Stimulated activated CD4-positive, alpha-beta T cell treated with anti-CD3 and anti-CD28 coated beads, Interleukin-1b, Interleukin-23, amount 100 ng/mL, for 4 hours (primary cell): ENCODE measurements around the gene SH3RF1.

Experiments used
- DNase-seq, 2 donors: peaks; one replicate each; pipeline ENCODE4 v3.0.0-alpha.2; 2020; ENCODE audit warnings: low read depth in 2 of 2

SH3RF1 gene

DNA sequence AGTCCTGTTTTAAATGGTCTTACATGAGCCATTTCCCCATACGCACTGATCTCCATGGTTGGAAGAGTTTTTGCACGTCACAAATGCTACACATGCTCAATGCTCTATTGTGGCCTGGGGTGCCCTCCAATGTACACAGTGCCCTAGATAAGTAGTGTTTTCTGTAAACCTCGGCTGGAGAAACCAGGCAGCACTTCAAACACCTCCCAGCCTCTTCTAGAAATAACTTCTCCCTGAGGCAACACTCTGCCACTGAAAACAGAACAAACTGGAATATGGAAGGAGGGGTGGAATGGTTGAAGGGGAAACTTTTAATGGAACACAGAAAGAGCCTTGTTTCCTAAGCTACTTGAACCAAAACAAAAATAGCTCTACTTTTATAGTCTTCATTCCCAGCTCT lies 136.8 kb downstream of the SH3RF1 start:
- DNase-seq = no peak

- DNase-seq = no peak
These were observed 138.0 kb downstream of the SH3RF1 start for GRCh38 chr4:169132561-169133305.

GRCh38 chr4:169131556-169132208 lies 139.1 kb downstream of the SH3RF1 start:
- no peak for DNase-seq

GRCh38 chr4:169128902-169129301 lies 141.9 kb downstream of the SH3RF1 start:
- no peak for DNase-seq

- no peak for DNase-seq
These were observed 143.4 kb downstream of the SH3RF1 start for GRCh38 chr4:169127314-169127713.

GRCh38 chr4:169124661-169125060 lies 146.1 kb downstream of the SH3RF1 start:
- DNase-seq = no peak

- no peak for DNase-seq
These were observed 148.3 kb downstream of the SH3RF1 start for GRCh38 chr4:169122422-169122821.

DNA sequence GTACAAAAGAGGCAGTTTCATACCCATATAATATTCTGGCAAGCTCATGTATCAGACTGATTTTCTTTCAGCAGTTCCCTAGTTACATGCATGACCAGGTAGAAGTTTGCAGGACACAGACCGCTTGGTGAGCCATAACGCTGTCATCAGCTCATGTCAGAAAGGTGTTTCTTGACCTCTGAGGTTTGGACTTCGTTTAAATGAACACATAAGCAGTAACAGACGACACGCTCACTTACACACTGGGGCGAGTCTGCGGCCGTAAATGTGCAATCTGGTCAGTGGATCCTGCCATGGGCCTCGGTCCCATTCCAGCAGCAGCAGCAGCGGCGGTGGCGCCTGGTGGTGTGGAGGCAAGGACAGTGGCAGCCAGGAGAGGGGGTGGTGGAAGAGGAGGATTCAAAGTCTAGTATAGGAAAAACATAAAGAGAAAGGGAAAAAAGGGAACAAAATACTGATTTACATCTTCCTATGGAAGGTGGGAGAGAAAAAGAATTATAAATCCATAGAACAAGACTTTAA lies 148.8 kb downstream of the SH3RF1 start:
- DNase-seq = no peak

DNA sequence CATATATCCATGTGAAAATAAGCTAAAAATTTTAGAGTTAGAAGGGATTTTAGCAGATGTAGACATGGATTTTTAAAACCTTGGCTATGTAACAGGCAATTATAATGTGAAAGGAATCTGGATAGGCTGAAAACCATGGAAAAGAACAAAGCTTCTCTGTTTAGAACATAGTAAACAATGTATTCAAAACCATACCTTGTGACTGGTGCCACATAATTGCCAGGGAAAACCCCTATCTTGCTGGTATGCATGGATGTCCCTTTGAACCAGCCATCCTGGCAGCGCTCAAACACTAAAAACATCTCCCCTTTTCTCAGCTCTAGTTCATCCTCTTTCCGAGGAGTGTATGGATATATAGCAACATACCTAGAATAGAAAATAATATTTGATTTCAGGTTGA lies 150.1 kb downstream of the SH3RF1 start:
- DNase-seq = no peak

DNA sequence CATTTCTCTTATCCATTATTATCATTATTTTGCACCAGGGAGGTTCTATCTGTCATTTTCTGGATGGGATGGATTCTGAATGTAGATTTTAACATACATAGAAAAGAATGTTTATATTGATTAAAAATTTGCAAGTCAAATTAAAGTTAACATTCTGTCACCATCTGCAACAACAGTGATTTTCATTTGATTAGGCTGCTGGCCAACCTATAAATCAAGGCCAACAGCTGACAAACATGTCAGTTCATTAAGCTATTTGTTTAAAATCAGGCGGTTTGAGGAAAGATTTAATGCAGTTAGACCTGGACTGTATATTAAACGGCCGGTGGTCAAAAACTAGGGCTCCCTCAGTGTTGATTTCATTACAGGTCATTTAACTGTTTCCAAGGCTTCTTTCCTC lies 151.2 kb downstream of the SH3RF1 start:
- DNase-seq = no peak

DNA sequence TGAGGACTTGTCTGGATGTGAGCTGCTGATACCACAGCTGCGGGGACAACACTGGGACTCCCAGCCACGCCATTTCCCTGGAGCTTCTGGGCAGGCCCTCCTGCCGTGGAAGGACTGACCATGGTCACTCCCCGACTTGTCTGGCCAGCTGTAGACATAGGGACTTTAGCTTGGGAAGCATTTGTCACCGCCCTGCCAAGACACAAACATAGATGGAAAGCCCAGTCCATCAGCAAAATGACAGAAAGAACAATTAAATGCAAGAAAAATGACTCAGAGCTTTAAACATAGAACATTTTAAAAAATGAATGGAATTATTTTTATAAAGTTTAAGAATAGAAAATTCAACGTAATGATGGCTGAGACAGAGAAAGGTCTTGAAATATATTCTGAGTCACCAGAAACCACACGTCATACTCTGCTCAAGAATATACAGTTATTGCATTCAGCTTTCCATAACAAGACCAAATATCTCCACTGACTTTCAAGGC lies 153.1 kb downstream of the SH3RF1 start:
- no peak for DNase-seq

DNA sequence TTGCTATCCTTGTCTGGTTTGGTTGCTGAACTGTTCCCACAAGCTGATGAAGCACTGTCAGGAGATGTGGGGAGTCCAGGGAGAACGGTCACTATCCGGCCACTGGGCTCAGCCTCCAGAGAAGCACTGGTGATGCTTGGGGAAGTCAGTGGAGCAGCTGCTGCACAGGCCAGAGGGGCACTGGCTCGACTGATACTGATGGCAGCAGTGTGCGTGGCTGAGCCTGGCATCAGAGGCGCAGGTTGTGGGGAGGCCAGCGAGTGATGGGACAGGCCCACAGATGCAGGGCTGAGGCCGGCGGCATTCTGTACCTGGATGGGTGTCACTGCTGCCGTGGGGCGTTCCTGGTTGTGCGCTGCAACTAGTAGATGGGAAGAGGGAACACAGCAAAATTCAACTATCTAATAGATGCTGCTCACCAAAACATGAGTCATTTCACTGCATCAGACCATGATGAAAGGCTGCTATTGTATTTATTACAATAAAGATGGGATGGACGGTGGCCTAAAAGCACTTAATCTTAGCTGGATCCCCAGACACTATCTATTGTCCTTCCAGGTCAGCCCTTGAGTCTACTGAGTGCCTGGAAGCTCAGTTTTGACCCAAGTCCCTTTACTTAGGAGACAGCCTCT lies 154.4 kb downstream of the SH3RF1 start:
- DNase-seq = no peak

DNA sequence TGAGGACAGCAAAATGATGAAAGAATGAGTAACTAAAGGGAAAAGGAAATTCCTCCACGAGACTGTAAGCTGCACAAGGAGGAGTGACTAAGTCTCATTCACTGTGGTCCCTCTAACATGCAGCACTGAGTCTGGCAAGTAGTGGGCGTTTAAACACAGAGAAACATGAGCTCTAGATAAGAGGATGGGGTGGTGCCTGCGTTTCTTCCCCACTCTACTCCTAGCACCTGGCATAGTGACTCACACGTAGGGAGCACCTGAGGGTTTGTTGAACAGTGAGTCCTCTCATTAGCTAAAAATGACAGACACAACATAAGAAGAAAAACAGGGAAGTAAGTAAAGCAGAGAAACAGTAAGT lies 154.9 kb downstream of the SH3RF1 start:
- DNase-seq = no peak

DNA sequence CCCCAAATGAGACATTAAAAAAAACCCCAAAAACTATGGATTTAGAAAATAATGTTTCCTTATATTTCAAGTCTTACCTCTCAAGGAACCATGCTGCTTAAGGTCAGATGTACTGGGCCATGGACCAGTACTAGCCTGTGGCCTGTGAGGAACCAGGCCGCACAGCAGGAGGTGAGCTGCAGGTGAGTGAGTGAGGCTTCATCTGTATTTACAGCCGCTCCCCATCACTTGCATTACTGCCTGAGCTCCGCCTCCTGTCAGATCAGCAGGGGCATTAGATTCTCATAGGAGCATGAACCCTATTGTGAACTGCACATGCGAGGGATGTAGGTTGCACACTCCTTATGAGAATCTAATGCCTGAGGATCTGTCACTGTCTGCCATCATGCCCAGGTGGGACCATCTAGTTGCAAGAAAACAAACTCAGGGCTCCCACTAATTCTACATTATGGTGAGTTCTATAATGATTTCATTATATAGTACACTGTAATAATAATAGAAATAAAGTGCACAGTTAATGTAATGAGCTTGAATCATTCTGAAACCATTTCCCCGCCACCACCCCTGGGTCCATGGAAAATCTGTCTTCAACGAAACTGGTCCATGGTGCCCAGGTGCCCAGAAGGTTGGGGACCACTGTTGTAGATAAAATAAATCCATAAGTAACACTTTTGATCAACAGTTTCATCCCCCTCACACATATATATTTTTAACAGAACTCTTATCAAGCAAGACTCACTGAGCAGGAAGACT lies 155.4 kb downstream of the SH3RF1 start:
- DNase-seq = no peak

GRCh38 chr4:169114341-169114974 lies 156.3 kb downstream of the SH3RF1 start:
- DNase-seq = no peak

- no peak for DNase-seq
These were observed 160.1 kb downstream of the SH3RF1 start for GRCh38 chr4:169110633-169111032.

GRCh38 chr4:169109035-169109675 lies 161.6 kb downstream of the SH3RF1 start:
- DNase-seq = no peak

- no peak for DNase-seq
These were observed 162.5 kb downstream of the SH3RF1 start for GRCh38 chr4:169108303-169108702.

- DNase-seq = no peak
These were observed 163.2 kb downstream of the SH3RF1 start for GRCh38 chr4:169107528-169107927.

DNA sequence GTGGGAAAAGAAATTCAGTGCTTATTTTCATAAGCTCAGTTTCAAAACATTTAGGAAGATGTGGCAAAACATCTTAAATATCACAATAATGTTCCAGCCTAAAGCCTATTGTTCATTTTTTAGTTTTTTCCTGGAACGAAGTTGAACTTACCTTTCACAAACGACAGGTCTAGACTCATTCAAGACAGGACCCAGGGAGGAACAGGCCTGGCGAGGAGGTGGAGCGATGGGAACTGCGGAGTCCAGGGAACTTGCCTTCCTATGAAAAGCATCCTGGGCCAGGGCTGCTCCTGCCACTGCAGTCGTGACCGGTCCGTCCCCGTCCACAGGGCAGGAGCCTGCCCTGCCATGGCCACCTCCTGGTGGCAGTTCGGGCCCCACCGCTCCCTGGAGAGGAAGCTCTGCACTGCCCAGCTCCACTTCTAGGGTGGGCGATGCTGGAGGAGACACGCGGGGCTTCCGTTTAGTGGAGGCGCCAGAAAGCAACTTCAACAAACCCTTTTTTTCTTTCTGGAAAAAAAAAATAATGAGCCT lies 164.0 kb downstream of the SH3RF1 start:
- DNase-seq = no peak

DNA sequence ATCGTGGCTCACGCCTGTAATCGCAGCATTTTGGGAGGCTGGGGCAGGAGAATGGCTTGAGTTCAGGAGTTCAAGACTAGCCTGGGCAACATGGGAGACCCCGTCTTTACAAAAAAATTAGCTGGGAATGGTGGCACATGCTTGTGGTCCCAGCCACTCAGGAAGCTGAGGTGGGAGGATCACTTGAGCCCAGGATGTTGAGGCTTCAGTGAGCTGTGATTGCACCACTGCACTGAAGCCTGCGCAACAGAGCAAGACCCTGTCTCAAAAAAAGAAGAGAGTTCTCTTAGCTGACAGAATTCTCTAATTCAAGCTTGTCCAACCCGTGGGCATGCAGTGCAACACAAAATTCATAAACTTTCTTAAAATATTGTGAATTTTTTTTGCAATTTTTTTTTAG lies 165.1 kb downstream of the SH3RF1 start:
- DNase-seq = no peak
